T-cell (primary cell): Measurements from ENCODE around the gene RRM1. TPM values are rescaled to one million over a fixed set of nuclear protein-coding genes. Genes with fewer than 3 reads are reported as not detected.
A peak's percentile ranks its signal among the peaks of the same experiment; 100 is the strongest.

Source experiments
- ATAC-seq, 4 experiments: fragments of 200-7000 bp in 3 of 4; fragments of 150-1000 bp in 1 of 4; cut with Tn5 transposase; replicated peaks in 1 of 4; 1 replicate in 3 of 4; 2 replicates in 1 of 4; pipeline ENCODE4 v1.10.0; 2021; ENCODE audit warnings: moderate library complexity in 3 of 4, mild to moderate bottlenecking in 2 of 4, moderate number of reproducible peaks in 1 of 4
- CTCF ChIA-PET, 2 donors: fragments of 300-600 bp; sonication (Branson Sonifier 250); formaldehyde crosslinking; loops; one replicate each; lab custom pipeline; 2022; ENCODE audit warnings: antibody characterized with exemption in 2 of 2; lab: Charles Lee
- POLR2A ChIA-PET, 2 donors: fragments of 300-600 bp; sonication (Branson Sonifier 250); formaldehyde crosslinking; loops; one replicate each; lab custom pipeline; 2022; ENCODE audit warnings: antibody characterized with exemption in 2 of 2; lab: Charles Lee
- DNase-seq, 35 experiments: peaks; one replicate each; pipeline versions ENCODE4 v3.0.0 to v3.0.0-alpha.2; 2013 to 2023
- H3K27ac ChIP-seq: one replicate; pipeline ENCODE4 v1.5.1; 2013; ENCODE audit warnings: low read length
- H3K27me3 ChIP-seq, 2 experiments: replicated peaks in 1 of 2; 1 replicate in 1 of 2; 2 replicates in 1 of 2; pipeline versions ENCODE4 v1.6.1 to v1.7.0; 2013; ENCODE audit warnings: low read length in 1 of 2, mixed read lengths in 1 of 2; ENCODE audit not compliant: control insufficient read depth in 2 of 2, insufficient read depth in 2 of 2; ENCODE audit errors: extremely low read depth in 1 of 2
- H3K36me3 ChIP-seq, 2 donors: 1 replicate in 1 of 2; 2 replicates in 1 of 2; pipeline versions ENCODE4 v1.6.1 to v1.7.0; 2013; ENCODE audit warnings: low read length in 1 of 2; ENCODE audit not compliant: control insufficient read depth in 2 of 2, insufficient read depth in 1 of 2; ENCODE audit errors: extremely low read depth in 1 of 2
- H3K4me1 ChIP-seq, 2 experiments: 1 replicate in 1 of 2; 2 replicates in 1 of 2; pipeline versions ENCODE4 v1.6.1 to v1.7.0; 2013; ENCODE audit warnings: low read length in 2 of 2, mixed read lengths in 1 of 2; ENCODE audit not compliant: insufficient read depth in 2 of 2, control insufficient read depth in 1 of 2; ENCODE audit errors: extremely low read depth in 1 of 2
- H3K4me3 ChIP-seq, 2 donors: 1 replicate in 1 of 2; 2 replicates in 1 of 2; pipeline versions ENCODE4 v1.5.1 to v1.7.0; 2013; ENCODE audit warnings: mild to moderate bottlenecking in 2 of 2, low read length in 1 of 2, moderate library complexity in 1 of 2; ENCODE audit not compliant: control insufficient read depth in 1 of 2; ENCODE audit errors: extremely low read depth in 1 of 2
- H3K9me3 ChIP-seq: 2 replicates; pipeline ENCODE4 v1.7.0; 2013
- H3K27ac Mint-ChIP-seq, 2 donors: one replicate each; pipeline ENCODE4 v1.8.0; 2020 to 2021; ENCODE audit warnings: mild to moderate bottlenecking in 2 of 2, mixed read lengths in 2 of 2
- H3K27me3 Mint-ChIP-seq, 2 donors: one replicate each; pipeline ENCODE4 v1.8.0; 2021 to 2022; ENCODE audit warnings: mixed read lengths in 2 of 2
- H3K36me3 Mint-ChIP-seq: one replicate; pipeline ENCODE4 v1.8.0; 2021; ENCODE audit warnings: mixed read lengths
- H3K4me1 Mint-ChIP-seq, 3 donors: one replicate each; pipeline ENCODE4 v1.8.0; 2020 to 2022; ENCODE audit warnings: mixed read lengths in 3 of 3, mild to moderate bottlenecking in 1 of 3
- H3K4me3 Mint-ChIP-seq, 3 donors: one replicate each; pipeline ENCODE4 v1.8.0; 2020 to 2022; ENCODE audit warnings: mild to moderate bottlenecking in 3 of 3, mixed read lengths in 3 of 3, moderate library complexity in 3 of 3
- H3K9me3 Mint-ChIP-seq, 3 donors: one replicate each; pipeline ENCODE4 v1.8.0; 2020 to 2022; ENCODE audit warnings: mixed read lengths in 3 of 3
- WGBS: methylation state at CpG from one replicate; pipeline ENCODE4 v1.1.5; 2013; ENCODE audit warnings: missing lambda C conversion rate; ENCODE audit not compliant: insufficient coverage; 5-methylcytosine and 5-hydroxymethylcytosine counted together
- total RNA-seq, 35 experiments: library from RNA in 6 of 35; stranded (reverse) in 6 of 35; fragments of 120-200 nt in 1 of 35; gene quantifications; one replicate each; pipeline versions ENCODE4 v1.2.1 to v1.2.4 and lab custom pipeline; 2013 to 2026

The RRM1 gene
- total RNA-seq, 5 donors from 2014 or later (not counting 1 experiment from before 2014, with no cell fraction given): 27.4 to 50.8 (median 36.1) TPM

DNA sequence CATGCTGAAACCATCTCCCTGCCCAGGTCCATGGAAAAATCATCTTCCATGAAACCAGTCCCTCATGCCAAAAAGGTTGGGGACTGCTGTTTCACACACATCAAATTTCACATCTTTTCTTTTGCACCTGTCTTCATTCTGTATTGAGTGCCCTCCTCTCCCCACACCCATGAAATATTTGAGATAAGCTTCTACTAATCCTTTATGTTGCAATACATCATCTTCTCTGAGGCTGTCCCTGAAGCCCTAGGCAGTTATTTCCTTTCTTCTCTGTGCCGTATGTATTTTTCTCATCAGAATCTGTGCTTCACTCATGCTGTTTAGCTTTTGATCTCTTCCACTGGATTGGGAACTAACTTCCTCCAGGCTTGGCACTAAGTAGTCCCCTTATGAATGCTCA lies 40.0 kb upstream of the RRM1 start:
- no peak overlapping the region for H3K27ac Mint-ChIP-seq
- WGBS: no CpG with 5 or more reads among the region's 1 CpG
- H3K27me3 Mint-ChIP-seq: no peaks in the 10 kb centered on the region
- H3K9me3 Mint-ChIP-seq: no peaks in the 10 kb centered on the region
- Histone ChIP-seq H3K4me1 (peaks cover 4% of the 10 kb centered on the region in 2 experiments), H3K36me3 (peaks cover 0 to 41% of the 10 kb centered on the region in 2 donors), H3K27ac (no peak overlapping the region), H3K4me3 (no peak overlapping the region), H3K27me3 (no peaks in the 10 kb centered on the region), H3K9me3 (no peaks in the 10 kb centered on the region)
- CTCF ChIA-PET: interaction anchor here in 1 of 2 donors (0.5 kb wide), 1 partner anchor 240 kb away, joined by 5 read pairs; no protein-coding TSS in a partner anchor
- POLR2A ChIA-PET: interaction anchor here in 1 of 2 donors (1.1 kb wide), 1 partner anchor 371 kb away, joined by 5 read pairs; no protein-coding TSS in a partner anchor
- H3K4me1 Mint-ChIP-seq: peaks cover 29 to 40% (median 37%) of the 10 kb centered on the region in 3 donors
- DNase-seq (no peak), ATAC-seq (no peak)
- H3K36me3 Mint-ChIP-seq: peaks cover 53% of the 10 kb centered on the region
- H3K4me3 Mint-ChIP-seq: no peak overlapping the region

DNA sequence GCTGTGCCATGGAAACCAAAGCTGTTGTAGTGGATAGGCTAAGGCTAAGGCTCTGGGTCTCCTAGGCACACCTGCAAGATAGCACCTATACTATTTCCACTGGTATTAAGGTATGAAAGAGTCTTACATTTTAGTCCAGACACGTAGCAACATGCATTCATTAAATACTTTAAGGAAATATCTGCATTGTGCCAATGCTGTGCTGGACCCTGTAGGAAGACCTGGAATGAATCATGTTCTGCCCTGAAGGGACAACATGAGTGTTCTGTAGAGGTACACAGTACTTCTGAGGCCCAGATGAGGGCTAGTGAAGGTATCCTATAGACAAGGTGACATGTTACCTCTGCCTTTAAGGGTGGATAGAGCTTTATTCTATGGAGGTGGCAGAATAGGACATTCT lies 35.2 kb upstream of the RRM1 start:
- Histone ChIP-seq H3K4me3 (no peak overlapping the region), H3K9me3 (no peaks in the 10 kb centered on the region), H3K36me3 (peaks cover 0 to 54% of the 10 kb centered on the region in 2 donors), H3K27me3 (no peaks in the 10 kb centered on the region), H3K4me1 (peaks cover 4% of the 10 kb centered on the region in 2 experiments), H3K27ac (no peak overlapping the region)
- Mint-ChIP-seq H3K27ac (peak overlapping the region; percentile 61 to 70), H3K4me3 (no peak overlapping the region), H3K9me3 (no peaks in the 10 kb centered on the region), H3K36me3 (peaks cover 54% of the 10 kb centered on the region), H3K4me1 (peaks cover 37 to 47% (median 46%) of the 10 kb centered on the region in 3 donors), H3K27me3 (no peaks in the 10 kb centered on the region)
- no CpG with 5 or more reads among the region's 1 CpG for WGBS
- ATAC-seq (no peak), DNase-seq (no peak)
- ChIA-PET POLR2A (no interaction called here), CTCF (interaction anchor here (0.5 to 2.2 kb wide), 3 partner anchors 13 to 283 kb away, joined by 3 to 15 read pairs (median 4); no protein-coding TSS in a partner anchor)

DNA sequence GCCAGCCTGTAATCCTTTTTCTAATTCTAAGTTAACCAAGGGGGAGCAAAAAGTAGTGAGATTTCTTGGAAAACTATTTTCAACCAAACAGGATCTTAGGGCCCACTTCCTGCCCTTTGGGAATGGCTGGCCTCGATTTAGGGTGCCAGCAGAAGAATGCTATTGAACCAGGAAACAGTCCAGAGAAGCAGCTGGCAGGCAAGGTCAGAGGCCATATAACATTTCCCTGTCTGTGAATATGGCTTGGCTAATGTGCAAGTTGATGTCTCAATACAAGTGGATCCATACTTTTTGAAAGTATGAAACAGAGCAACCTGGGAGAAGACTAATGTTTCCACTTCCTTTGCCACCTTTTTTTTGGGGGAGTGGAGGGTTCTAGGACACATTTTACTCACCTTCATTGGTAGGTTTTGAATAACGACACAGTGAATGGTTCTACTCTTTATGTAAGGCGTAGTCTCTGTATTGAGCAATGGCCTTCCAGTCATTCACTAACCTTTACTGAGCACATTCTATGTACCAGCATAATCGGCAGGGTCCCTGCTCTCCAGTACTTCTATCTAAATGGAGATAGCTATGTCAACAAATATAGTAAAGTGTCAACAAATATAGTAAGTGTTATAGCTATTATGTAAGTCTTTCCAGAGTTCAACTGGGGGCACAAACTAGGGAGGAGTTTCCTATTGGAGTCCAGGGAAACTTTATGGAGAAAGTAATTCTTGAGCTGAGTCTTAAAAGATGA lies 34.2 kb upstream of the RRM1 start:
- Histone ChIP-seq H3K27me3 (no peaks in the 10 kb centered on the region), H3K4me1 (peaks cover 4 to 14% of the 10 kb centered on the region in 2 experiments), H3K27ac (no peak overlapping the region), H3K9me3 (no peaks in the 10 kb centered on the region), H3K36me3 (peaks cover 0 to 49% of the 10 kb centered on the region in 2 donors), H3K4me3 (no peak overlapping the region)
- Mint-ChIP-seq H3K36me3 (peaks cover 45% of the 10 kb centered on the region), H3K27me3 (no peaks in the 10 kb centered on the region), H3K27ac (peak overlapping the region; percentile 32 to 66), H3K4me1 (peaks cover 43 to 49% (median 47%) of the 10 kb centered on the region in 3 donors), H3K4me3 (no peak overlapping the region), H3K9me3 (no peaks in the 10 kb centered on the region)
- ATAC-seq (no peak), DNase-seq (no peak)
- ChIA-PET POLR2A (interaction anchor here (0.7 to 0.9 kb wide), 2 partner anchors 12 to 13 kb away, joined by 4 to 11 read pairs; no protein-coding TSS in a partner anchor), CTCF (interaction anchor here (0.9 to 2.2 kb wide), 3 partner anchors 12 to 325 kb away, joined by 3 to 15 read pairs (median 4); no protein-coding TSS in a partner anchor)
- WGBS: no CpG with 5 or more reads among the region's 4 CpGs

DNA sequence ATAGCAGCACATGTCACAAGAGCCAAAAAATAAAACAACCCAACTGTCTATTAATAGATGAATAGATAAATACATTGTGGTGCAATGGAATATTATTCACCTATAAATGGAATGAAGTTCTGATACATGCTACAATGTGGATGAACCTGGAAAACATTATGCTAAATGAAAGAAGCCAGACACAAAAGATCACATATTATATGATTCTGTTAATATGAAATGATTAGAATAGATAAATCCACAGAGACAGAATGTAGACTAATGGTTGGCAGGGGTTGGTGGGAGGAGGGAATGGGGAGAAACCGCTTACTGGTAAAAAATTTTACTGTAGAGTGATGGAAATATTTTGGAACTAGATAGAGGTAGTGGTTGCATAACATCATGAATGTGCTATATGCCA lies 32.9 kb upstream of the RRM1 start:
- Histone ChIP-seq H3K27ac (no peak overlapping the region), H3K27me3 (no peaks in the 10 kb centered on the region), H3K36me3 (peaks cover 0 to 35% of the 10 kb centered on the region in 2 donors), H3K4me3 (no peak overlapping the region), H3K9me3 (no peaks in the 10 kb centered on the region), H3K4me1 (peaks cover 4 to 24% of the 10 kb centered on the region in 2 experiments)
- 100% methylated on average over 1 of the region's 1 CpG for WGBS
- ChIA-PET CTCF (interaction anchor here in 1 of 2 donors (2.2 kb wide), 1 partner anchor 11 kb away, joined by 15 read pairs; no protein-coding TSS in a partner anchor), POLR2A (interaction anchor here in 1 of 2 donors (0.6 kb wide), 1 partner anchor 277 kb away, joined by 6 read pairs; no protein-coding TSS in a partner anchor)
- Mint-ChIP-seq H3K9me3 (no peaks in the 10 kb centered on the region), H3K27me3 (no peaks in the 10 kb centered on the region), H3K27ac (peak overlapping the region; percentile 20 to 59), H3K36me3 (peaks cover 40% of the 10 kb centered on the region), H3K4me3 (no peak overlapping the region), H3K4me1 (peaks cover 50 to 54% (median 53%) of the 10 kb centered on the region in 3 donors)
- no peak for DNase-seq
- no peak for ATAC-seq

DNA sequence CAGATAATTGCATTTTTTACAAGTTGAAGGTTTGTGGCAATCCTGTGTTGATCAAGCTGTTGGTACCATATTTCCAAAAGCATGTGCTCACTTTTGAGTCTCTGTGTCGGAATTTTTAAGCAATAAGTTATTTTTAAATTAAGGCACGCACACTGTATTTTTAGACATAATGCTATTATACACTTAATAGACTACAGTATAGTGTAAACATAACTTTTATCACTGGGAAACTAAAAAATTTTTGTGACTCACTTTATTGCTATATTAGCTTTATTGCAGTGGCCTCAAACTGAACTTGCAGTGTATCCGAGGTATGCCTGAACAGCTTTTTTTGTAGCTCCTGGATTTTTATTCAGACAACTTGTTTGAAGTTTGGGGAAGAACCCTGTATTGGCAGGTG lies 31.3 kb upstream of the RRM1 start:
- H3K9me3 ChIP-seq: no peaks in the 10 kb centered on the region
- ATAC-seq (no peak), DNase-seq (no peak)
- H3K27me3 ChIP-seq: no peaks in the 10 kb centered on the region
- no peak overlapping the region for H3K27ac ChIP-seq
- Mint-ChIP-seq H3K4me1 (peaks cover 50 to 55% (median 54%) of the 10 kb centered on the region in 3 donors), H3K4me3 (no peak overlapping the region), H3K36me3 (peaks cover 36% of the 10 kb centered on the region), H3K9me3 (no peaks in the 10 kb centered on the region), H3K27me3 (no peaks in the 10 kb centered on the region), H3K27ac (no peak overlapping the region)
- H3K4me3 ChIP-seq: no peak overlapping the region
- peaks cover 0 to 30% of the 10 kb centered on the region in 2 donors for H3K36me3 ChIP-seq
- no CpG with 5 or more reads among the region's 3 CpGs for WGBS
- POLR2A ChIA-PET: interaction anchor here in 1 of 2 donors (0.6 kb wide), 1 partner anchor 222 kb away, joined by 7 read pairs; no protein-coding TSS in a partner anchor
- CTCF ChIA-PET: interaction anchor here (0.6 to 4.0 kb wide), 4 partner anchors 10 to 208 kb away, joined by 4 to 17 read pairs (median 10); partner anchors contain the start of gene STIM1 (in 1 of the 2)
- H3K4me1 ChIP-seq: peaks cover 7 to 30% of the 10 kb centered on the region in 2 experiments

DNA sequence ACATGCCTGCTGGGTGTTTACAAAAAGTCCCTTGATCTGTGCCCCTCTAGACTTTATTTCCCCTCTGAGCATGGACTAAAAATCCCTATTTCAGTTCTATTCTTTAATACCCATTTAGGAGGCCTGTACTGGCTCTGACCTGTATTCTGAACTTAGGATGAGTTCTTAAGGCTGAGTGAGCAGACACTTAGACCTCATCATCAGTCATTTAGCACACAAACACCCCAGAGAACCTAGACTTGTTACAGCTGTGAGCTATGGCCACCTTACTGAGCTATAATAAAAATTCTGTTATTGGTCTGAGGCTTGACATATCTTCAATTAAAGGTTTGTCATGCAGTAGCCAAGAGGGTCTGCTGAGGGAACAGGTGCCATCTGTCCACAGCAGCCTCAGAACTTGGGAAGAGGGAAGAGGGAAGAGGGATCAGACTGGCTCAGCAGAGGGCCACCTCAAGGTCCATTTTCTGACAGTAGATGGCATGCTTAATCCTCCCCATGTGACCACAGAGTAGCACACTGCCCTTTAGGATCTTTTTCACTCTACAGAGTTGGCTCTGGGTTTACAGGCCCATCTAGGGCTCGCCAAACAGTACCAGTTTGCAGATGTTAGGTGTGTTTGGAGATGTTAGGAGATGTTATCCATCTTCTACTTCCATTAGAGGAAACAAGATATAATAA lies 30.2 kb upstream of the RRM1 start:
- Histone ChIP-seq H3K4me3 (no peak overlapping the region), H3K9me3 (no peaks in the 10 kb centered on the region), H3K27me3 (no peaks in the 10 kb centered on the region), H3K27ac (no peak overlapping the region), H3K4me1 (peaks cover 12 to 40% of the 10 kb centered on the region in 2 experiments), H3K36me3 (peaks cover 0 to 21% of the 10 kb centered on the region in 2 donors)
- DNase-seq (no peak), ATAC-seq (no peak)
- CTCF ChIA-PET: interaction anchor here (0.5 to 4.0 kb wide), 7 partner anchors 8 to 228 kb away, joined by 3 to 17 read pairs (median 4); partner anchors contain the start of gene STIM1 (in 1 of the 2)
- Mint-ChIP-seq H3K4me1 (peaks cover 58 to 59% (median 59%) of the 10 kb centered on the region in 3 donors), H3K27ac (peak overlapping the region; percentile 84 to 87), H3K4me3 (no peak overlapping the region), H3K9me3 (no peaks in the 10 kb centered on the region), H3K36me3 (peaks cover 28% of the 10 kb centered on the region), H3K27me3 (no peaks in the 10 kb centered on the region)
- POLR2A ChIA-PET: interaction anchor here (0.5 to 0.6 kb wide), 2 partner anchors 14 to 84 kb away, joined by 3 to 8 read pairs; no protein-coding TSS in a partner anchor
- WGBS: no CpG with 5 or more reads among the region's 1 CpG
